GM19452 (cell line): Measurements from ENCODE around the gene PRRT1B.
"Not testable (repeated sequence)": the region's sequence is repeated elsewhere in the genome, so short reads cannot be mapped to it uniquely, and the experiment has no call there.

Experiments
- ATAC-seq: cut with Tn5 transposase; IDR thresholded peaks from one replicate; pipeline ENCODE4 v1.9.1; 2021; ENCODE audit not compliant: unreplicated experiment

PRRT1B gene

DNA sequence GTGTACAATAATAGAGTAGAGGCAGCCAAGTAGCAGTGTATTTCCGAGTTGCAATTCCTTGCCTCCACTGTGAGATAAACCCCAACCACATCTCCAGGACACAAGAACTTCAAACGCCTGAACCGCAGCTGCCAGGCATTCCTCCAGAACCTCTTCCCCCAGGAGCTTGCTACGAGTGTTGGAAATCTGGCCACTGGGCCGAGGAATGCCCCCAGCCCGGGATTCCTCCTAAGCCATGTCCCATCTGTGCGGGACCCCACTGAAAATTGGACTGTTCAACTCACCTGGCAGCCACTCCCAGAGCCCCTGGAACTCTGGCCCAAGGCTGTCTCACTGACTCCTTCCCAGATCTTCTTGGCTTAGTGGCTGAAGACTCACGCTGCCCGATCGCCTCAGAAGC, 3.9 kb downstream of the PRRT1B start:
- ATAC-seq: not testable (repeated sequence)

DNA sequence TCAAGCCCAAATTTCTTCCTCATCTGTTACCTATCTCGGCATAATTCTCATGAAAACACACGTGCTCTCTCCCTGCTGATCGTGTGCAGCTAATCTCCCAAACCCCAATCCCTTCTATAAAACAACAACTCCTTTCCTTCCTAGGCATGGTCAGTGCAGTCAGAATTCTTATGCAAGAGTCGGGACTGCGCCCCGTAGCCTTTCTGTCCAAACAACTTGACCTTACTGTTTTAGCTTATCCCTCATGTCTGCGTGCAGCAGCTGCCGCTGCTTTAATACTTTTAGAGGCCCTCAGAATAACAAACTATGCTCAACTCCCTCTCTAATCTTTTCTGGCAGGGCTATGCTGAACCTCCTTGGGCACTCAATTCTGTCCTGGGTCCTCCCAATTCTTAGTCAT, 5.1 kb downstream of the PRRT1B start:
- not testable (repeated sequence) for ATAC-seq

DNA sequence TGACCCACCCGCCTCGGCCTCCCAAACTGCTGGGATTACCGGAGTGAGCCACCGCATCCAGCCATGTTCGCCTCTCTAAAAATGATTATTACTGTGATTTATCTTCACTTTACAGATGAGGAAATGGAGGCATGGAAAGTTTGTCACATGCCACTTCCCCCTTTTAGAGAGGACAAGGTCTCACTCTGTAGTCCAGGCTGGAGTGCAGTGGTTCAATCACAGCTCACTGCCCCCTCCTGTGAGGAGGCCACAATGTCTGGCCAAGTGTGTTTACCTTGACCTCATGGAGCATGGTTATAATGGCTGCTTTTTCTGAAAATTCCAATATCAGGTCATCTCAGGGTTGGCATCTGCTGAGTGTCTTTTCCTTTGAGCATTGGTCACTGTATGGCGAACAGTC, 6.7 kb downstream of the PRRT1B start:
- no peak for ATAC-seq

DNA sequence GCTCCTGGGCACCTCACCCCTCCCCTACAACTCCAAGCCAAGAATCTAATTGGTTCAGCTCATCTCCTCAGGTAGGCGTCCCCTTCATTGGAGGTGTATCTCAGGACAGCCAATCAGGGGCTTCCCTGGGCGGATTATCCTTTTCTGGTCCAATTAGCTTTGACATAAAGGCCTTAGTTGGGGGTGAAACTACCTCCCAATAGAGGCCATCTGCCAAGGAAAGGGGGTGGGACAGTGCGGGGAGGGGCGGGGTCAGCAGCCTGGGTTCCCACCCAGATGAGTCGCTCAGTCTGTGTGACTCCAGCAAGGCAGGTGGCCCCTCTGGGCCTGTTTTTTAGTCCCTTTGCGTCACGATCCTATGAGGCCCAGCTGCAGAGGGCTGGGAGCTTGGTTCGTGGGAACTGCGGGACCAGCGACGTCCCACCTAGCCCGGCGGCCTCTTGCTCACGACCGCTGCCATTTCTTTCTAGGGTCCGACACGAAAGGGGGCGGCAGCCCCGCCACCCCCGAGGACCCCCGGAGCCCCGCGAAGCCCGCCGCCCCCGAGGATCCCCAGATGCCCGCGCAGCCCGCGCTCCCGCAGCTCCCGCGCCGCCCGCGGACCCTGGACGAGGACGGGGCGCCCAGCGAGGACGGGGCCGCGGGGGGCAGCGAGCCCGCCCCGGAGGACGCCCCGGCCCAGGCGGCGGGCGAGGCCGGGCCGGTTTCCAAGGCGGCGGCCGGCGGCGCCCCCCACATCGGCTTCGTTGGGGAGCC, 8.9 kb downstream of the PRRT1B start:
- no peak for ATAC-seq

DNA sequence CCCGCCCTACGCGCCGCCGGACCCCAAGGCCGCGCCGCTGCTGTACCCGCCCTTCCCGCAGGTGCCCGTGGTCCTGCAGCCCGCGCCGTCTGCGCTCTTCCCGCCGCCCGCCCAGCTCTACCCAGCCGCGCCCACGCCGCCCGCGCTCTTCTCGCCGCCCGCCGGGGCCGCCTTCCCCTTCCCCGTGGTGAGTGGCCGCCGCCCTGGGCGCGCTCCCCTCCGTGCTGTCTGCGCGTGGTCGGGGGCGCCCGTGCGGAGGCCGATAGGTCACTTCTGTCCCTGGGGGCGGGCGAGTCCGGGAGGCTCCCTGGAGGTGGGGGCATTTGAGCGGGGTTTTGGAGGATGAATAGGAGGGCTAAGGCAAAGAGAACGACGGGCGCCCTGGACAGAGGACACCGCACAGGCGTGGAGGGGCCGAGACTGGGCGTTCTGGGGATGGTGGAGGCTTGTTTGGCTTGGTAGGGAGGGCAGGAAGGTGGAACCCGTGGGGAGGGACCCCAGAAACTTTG, 9.6 kb downstream of the PRRT1B start:
- ATAC-seq: no peak

DNA sequence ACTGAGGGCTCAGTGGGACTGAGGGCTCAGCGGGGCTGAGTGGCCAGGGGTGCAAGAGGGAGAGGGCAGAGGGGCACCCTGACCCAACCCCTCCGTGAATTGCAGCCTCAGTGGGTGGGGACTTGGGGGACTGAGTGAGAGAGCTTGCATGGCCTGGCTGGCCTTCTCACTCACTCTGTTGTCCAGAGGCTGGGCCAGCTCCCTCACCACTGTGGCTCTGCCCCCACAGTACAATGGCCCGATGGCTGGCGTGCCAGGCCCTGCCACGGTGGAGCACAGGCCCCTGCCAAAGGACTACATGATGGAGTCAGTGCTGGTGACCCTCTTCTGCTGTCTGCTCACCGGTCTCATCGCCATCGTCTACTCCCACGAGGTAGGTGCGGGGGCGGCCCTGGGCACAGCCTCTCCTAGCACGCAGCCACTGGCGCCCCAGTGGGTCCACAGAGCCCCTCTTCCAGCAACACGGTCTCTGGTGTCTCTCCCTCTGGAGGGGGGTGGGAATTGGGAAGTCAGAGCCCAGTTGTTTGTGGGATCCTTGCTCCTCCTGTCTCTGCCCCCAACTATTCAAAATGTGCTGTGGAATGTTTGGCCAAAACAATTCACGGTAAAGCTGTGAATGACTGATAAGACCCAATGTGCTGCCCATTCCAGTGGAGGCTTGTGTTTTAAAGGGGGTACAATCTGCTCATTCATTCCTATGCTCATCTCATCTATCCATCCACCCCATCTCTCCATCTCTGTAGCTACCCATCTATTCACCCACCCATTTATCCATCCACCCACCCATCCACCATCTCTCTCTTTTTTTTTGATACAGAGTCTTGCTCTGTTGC, 10.7 kb downstream of the PRRT1B start:
- no peak for ATAC-seq

DNA sequence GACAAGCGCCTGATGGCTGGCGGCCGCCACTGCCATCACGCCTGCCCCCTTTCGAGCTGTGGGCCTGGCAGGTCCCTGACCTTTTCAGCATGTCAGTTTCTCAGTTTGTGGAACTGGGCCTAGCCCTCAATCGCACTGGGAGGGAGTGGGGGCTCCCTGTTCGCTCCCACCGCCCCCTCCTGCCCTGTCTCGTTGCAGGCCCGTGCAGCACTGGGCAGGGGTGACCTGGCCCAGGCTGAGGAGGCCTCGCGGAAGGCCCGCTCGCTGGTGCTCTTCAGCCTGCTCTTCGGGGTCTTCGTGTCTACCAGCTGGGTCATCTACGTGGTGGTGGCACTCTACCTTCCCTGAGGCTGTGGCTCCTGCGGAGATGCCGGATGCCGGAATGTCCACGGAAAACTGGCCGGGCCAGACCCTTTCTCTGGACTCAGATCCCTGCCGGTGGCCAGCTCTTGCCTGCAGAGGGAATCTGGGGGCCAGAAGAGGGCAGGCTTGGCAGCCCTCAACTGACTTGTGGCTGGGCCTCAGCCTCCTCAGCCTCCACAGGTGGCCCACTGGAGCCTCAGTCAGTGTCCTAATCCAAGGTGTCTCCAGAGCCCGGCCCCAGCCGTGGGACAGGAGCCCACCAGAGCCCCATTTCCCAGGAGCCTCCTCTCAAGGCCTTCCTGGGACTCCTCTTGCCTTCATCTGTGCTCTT, 12.7 kb downstream of the PRRT1B start:
- ATAC-seq: no peak

DNA sequence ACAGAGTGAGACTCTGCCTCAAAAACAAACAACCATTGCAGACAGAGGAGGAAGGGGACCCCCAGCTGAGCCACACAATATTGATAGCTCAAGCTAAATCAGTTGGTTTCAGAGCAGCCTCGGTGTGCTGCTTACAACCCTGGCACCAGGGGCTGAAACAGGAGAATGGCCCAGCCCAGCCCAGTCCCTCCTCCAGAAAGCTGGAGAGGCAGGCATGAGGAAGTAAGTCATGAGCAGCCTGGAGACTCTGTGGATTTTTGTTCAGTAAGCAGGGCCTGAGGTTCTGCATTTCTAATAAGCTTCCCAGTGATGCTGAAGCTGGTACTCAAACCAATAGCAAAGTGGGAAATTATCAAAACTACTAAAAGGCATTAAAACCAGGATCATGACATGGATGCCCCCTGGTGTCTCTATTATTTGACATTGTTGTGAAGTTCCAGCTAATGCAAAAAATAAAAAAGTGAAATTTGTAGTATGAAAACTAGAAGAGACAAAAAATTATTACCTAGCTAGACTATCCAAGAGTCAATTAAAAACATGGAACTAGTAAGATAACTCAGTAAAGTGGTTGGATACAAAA, 14.2 kb downstream of the PRRT1B start:
- no peak for ATAC-seq

DNA sequence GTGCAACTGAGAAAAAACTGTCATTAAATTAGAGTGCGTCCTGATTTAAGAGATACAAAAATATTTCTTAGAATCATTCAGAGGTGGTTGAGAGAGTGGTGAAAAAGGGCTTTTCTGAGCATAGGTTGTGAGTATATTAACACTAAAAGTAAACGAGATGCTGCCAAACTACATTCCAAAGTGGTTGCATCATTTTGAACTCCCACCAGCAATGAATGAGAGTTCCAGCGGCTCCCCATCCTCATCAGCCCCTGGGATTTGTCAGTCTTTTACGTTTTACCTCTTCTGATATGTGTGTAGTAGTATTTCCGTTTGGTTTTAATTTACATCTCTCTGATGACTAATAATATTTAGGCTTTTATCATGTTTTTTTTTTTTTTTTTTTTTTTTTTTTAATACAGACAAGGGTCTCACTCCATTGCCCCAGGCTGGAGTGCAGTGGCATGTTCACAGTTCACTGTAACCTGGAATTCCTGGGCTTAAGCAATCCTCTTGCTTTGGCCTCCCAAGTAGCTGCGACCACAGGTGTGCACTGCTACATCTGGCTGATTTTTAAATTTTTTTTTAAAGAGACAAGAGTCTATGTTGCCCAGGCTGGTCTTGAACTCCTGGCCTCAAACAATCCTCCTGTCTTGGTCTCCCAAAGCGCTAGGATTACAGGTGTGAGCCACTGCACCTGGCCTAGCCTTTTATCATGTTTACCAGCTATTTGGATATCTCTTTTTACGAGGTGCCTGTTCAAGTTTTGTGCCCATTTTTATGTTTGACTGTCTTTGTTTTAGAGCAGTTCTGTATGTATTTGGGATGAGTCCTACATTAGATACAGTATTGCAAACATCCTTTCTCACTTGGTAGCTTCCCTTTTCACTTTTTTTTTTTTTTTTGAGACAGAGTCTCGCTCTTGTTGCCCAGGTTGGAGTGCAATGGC, 17.0 kb downstream of the PRRT1B start:
- ATAC-seq: no peak

DNA sequence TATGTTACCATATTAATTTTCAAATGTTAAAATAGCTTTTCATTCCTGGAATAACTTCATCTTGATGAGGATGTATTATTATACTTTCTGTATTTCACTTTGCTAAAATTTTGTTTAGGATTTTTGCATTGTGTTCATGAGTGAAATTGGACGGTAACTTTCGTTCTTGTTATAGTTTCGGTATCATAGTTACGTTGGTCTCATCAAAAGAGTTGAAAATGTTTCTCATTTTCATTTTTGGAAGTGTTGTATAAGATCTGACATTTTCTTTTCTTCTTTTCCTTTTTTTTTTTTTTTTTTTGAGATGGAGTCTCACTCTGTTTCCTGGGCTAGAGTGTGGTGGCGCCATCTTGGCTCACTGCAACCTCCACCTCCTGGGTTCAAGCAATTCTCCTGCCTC, 20.0 kb downstream of the PRRT1B start:
- no peak for ATAC-seq

DNA sequence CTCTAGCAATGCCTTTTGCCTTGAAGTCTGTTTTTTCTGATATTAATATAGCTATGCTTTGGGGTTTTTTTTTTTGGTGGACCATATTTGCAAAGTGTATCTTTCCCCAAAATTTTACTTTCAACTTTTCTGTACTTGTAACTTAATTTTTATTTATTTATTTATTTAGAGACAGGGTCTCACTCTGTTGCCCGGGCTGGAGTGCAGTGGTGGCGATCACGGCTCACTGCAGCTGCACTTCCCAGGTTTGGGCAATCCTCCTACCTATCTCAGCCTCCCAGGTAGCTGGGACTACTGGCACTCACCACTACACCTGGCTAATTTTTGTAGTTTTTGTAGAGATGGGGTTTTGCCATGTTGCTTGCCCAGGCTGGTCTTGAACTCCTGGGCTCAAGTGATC, 20.8 kb downstream of the PRRT1B start:
- ATAC-seq: no peak

DNA sequence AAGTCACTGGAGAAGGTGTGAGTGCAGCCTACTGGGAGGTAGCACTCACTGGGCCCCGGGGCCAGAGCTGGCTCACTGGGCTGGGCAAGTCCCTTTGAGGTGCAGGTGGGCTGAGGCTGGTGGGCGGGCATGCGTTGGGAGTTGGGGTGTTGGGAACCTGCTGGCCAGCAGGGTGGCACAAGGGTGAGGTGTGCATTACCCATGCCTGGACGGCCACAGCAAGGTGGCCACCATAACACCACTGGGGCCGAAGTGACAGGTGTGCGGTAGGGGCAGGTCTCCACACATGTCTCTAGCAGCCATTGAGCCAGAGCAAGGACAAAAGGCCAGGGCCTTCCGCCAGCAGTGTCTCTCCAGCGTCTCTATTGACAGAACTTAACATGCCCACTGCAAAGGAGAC, 22.6 kb downstream of the PRRT1B start:
- no peak for ATAC-seq

DNA sequence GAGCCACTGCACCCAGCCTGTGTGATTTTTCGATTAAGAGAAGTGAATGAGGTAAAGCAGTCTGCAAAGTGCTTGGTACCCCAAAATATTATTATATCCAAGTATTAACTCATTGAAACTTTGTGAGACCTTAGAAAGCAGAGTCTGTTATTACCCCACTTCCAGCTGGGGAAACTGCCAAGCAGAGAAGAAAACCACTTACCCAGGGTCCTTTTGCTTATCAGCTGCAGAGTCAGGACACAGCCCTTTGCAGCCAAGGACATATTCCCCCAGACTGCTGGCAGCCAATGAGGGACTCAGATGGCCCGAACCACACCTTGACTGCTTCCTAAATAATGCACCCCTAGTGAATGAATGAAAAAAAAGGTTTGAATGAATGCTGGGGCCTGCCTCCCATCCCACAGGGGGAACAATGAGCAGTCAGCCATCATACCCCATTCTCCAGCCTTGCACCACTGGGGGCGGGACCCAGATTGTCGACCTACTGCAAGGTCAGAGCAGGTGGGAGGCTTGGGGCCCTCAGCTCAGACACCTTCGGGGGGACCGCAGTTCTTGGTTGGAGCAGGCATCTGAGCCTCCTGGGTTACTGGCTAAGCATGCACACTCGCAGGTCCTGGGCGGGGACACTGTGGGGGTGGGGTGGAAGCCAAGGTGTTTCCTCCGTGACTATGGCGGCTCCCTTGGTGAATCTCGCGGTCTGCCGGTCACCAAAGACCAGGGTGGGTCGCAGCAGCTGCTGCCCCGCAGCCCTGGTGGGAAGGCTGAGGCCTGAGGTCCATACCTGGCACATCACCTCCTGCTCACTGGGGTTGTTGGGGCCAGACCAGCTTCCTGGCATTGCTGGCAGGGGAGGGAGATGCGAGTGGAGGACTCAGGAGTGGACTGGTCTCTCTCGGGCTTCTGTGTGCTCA, 29.7 kb downstream of the PRRT1B start:
- no peak for ATAC-seq

DNA sequence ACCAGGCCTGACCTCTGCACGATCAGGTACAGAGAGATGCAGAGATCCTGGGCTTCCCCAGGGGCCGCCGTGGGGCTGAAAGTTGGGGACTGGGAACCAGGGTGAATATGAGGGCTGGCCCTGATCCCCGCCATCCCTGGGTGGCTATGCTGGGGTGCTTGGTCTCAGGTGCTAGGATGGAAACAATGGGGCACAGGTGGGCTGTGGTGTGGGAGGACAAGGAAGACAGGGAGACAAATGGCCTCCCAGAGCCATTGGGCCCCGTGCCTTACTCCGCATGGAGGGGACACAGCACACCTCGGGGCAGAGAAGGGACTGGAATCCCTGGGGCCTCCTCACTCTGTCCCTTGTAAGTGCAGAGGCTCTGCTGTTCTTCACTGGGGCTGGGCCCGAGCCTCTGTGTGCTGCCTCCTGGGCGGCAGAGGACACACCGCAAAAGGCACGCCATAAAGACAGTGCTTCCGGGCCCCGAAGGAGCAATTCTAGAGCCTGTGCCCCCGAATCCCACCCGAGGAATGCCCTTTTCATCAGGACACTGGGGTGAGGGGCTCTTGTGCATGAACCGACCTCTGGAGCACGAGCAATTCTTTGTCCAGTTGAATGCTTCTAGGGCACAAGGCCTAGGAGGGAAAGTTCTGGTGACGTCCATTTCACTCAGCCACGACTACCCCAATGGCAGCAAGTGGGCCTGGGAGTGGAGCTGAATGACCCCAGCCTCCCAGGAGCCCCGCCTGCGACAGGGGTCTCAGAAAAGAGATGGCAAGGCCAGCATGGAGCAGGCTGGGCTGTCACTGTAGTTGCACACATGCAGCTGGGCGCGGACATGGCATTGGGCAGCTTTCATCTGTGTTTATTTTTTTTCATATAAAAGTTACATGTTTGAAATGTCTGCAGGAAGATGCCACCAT, 30.9 kb downstream of the PRRT1B start:
- no peak for ATAC-seq

DNA sequence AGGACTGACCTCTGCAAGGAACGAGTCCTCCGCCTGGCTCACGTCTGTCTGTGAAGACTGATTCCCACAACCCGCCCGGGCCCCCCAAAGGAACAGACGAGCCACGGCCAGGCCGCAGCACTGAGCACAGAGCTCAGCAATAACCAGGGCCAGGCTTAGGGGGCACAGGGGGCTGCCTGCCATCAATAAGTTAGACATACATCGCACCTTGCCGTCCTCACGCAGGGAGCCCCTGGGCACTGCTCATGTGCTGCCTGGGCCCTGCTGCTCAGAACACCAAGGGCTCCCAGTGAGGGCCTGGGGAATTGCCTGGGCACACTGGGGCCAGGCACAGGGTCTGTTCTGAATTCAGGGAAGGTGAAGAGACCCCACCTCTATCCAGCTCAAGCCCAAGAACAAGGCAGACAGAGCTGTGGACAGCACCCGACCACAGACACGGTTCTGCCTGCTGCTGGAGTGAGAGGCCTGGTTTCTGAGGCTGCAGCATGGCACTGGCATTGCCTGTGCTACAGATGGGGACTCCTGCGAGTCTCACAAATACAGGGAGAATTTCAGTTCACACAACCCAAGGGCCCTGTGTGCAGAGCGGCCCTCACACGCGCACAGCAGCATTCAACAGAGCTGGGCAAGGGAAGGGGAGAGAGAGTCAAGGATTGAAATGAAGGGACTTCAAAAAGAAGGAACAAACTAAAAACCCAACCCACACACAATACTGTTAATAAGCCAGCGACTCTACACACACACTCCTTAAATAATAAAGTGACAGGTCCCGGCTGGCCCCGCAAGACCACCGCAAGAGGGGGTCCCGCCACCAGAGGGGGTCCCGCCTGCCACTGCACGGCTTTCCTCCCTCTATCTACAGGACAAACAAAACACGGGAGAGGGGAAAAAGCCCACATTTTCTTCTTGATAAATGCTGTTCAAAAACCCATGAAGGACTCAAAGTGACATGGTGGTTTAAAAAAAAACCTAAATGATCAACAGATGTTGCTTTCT, 32.0 kb downstream of the PRRT1B start:
- no peak for ATAC-seq

DNA sequence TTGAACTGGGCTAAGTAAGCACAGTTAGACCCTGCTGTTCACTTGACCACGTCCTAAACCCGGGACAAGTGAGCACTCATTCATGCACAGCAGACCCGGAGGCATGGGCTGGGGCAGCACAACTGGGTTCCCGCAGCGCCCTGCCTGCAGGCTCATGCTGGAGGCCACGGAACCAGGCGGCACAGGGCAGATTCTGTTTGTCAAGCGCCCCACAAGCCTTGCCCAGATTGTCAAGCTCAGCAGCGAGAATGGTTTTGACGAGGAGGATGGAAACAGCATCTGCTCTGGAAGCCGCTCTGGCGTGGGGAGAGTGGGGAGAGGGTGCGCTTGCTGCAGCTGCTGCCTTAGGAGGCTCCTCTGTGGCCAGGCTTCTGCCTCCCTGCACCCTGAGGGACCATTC, 32.7 kb downstream of the PRRT1B start:
- ATAC-seq: no peak
